ENCODE results near the gene PA2G4. TPM values are rescaled to one million over a fixed set of nuclear protein-coding genes. Genes with fewer than 3 reads are reported as not detected.
"Not testable (repeated sequence)": the region's sequence is repeated elsewhere in the genome, so short reads cannot be mapped to it uniquely, and the experiment has no call there.

Gene PA2G4
- polyA plus RNA-seq, 1 donor: 131 TPM

GRCh38 chr12:56152756-56153677, 48.7 kb downstream of the PA2G4 start:
- H3K9me3 ChIP-seq (ENCODE audit: control insufficient read depth, low read depth, low read length): no peaks in the 10 kb centered on the region
- peak overlapping the region; percentile 71 for H3K4me3 ChIP-seq (ENCODE audit: low read length)
- peak overlapping the region; percentile 94 for H3K27ac ChIP-seq (ENCODE audit: low read length)
- DNase-seq: peak in 1 of 2 donors; percentile 58
- no peaks in the 10 kb centered on the region for H3K27me3 ChIP-seq (ENCODE audit: control insufficient read depth, insufficient read depth, low read length)
- H3K36me3 ChIP-seq (ENCODE audit: control insufficient read depth, insufficient read depth, low read length): peaks cover 2% of the 10 kb centered on the region
- no CpG with 5 or more reads among the region's 8 CpGs for WGBS (ENCODE audit: insufficient coverage, low lambda C conversion rate)
- peaks cover 22% of the 10 kb centered on the region for H3K4me1 ChIP-seq (ENCODE audit: control insufficient read depth, insufficient read depth, low read length)

- Histone ChIP-seq H3K9me3 (ENCODE audit: control insufficient read depth, low read depth, low read length) (no peaks in the 10 kb centered on the region), H3K4me3 (ENCODE audit: low read length) (no peak overlapping the region), H3K27ac (ENCODE audit: low read length) (peak overlapping the region; percentile 94), H3K4me1 (ENCODE audit: control insufficient read depth, insufficient read depth, low read length) (peaks cover 22% of the 10 kb centered on the region), H3K36me3 (ENCODE audit: control insufficient read depth, insufficient read depth, low read length) (peaks cover 2% of the 10 kb centered on the region), H3K27me3 (ENCODE audit: control insufficient read depth, insufficient read depth, low read length) (no peaks in the 10 kb centered on the region)
- no CpG with 5 or more reads among the region's 5 CpGs for WGBS (ENCODE audit: insufficient coverage, low lambda C conversion rate)
- no peak for DNase-seq
Observed at GRCh38 chr12:56153678-56154065, 49.3 kb downstream of the PA2G4 start.

GRCh38 chr12:56154246-56154771, 50.0 kb downstream of the PA2G4 start:
- no CpG with 5 or more reads among the region's 1 CpG for WGBS (ENCODE audit: insufficient coverage, low lambda C conversion rate)
- no peaks in the 10 kb centered on the region for H3K27me3 ChIP-seq (ENCODE audit: control insufficient read depth, insufficient read depth, low read length)
- H3K4me1 ChIP-seq (ENCODE audit: control insufficient read depth, insufficient read depth, low read length): peaks cover 22% of the 10 kb centered on the region
- H3K27ac ChIP-seq (ENCODE audit: low read length): no peak overlapping the region
- no peak overlapping the region for H3K4me3 ChIP-seq (ENCODE audit: low read length)
- no peaks in the 10 kb centered on the region for H3K9me3 ChIP-seq (ENCODE audit: control insufficient read depth, low read depth, low read length)
- H3K36me3 ChIP-seq (ENCODE audit: control insufficient read depth, insufficient read depth, low read length): peaks cover 2% of the 10 kb centered on the region
- DNase-seq: no peak

GRCh38 chr12:56154818-56155217, 50.5 kb downstream of the PA2G4 start:
- WGBS (ENCODE audit: insufficient coverage, low lambda C conversion rate): no CpG with 5 or more reads among the region's 5 CpGs
- peaks cover 7% of the 10 kb centered on the region for H3K36me3 ChIP-seq (ENCODE audit: control insufficient read depth, insufficient read depth, low read length)
- H3K27ac ChIP-seq (ENCODE audit: low read length): no peak overlapping the region
- H3K4me3 ChIP-seq (ENCODE audit: low read length): no peak overlapping the region
- H3K4me1 ChIP-seq (ENCODE audit: control insufficient read depth, insufficient read depth, low read length): peaks cover 26% of the 10 kb centered on the region
- no peak for DNase-seq
- no peaks in the 10 kb centered on the region for H3K9me3 ChIP-seq (ENCODE audit: control insufficient read depth, low read depth, low read length)
- H3K27me3 ChIP-seq (ENCODE audit: control insufficient read depth, insufficient read depth, low read length): no peaks in the 10 kb centered on the region

- H3K4me1 ChIP-seq (ENCODE audit: control insufficient read depth, insufficient read depth, low read length): peaks cover 32% of the 10 kb centered on the region
- no peaks in the 10 kb centered on the region for H3K27me3 ChIP-seq (ENCODE audit: control insufficient read depth, insufficient read depth, low read length)
- peak in 1 of 2 donors; percentile 57 for DNase-seq
- peak overlapping the region; percentile 10 for H3K27ac ChIP-seq (ENCODE audit: low read length)
- H3K36me3 ChIP-seq (ENCODE audit: control insufficient read depth, insufficient read depth, low read length): peaks cover 13% of the 10 kb centered on the region
- no peak overlapping the region for H3K4me3 ChIP-seq (ENCODE audit: low read length)
- no peaks in the 10 kb centered on the region for H3K9me3 ChIP-seq (ENCODE audit: control insufficient read depth, low read depth, low read length)
- 86% methylated on average over 3 of the region's 11 CpGs for WGBS (ENCODE audit: insufficient coverage, low lambda C conversion rate)
Observed at GRCh38 chr12:56155256-56155845, 51.0 kb downstream of the PA2G4 start.

GRCh38 chr12:56156464-56157200, 52.3 kb downstream of the PA2G4 start:
- not testable (repeated sequence) for H3K27me3 ChIP-seq (ENCODE audit: control insufficient read depth, insufficient read depth, low read length)
- H3K4me1 ChIP-seq (ENCODE audit: control insufficient read depth, insufficient read depth, low read length): peaks cover 35% of the 10 kb centered on the region

GRCh38 chr12:56157201-56158028, 53.1 kb downstream of the PA2G4 start:
- WGBS (ENCODE audit: insufficient coverage, low lambda C conversion rate): 0% methylated on average over 2 of the region's 45 CpGs
- peak; percentile 67 to 83 for DNase-seq
- Histone ChIP-seq H3K4me3 (ENCODE audit: low read length) (peak overlapping the region; percentile 51), H3K9me3 (ENCODE audit: control insufficient read depth, low read depth, low read length) (no peaks in the 10 kb centered on the region), H3K4me1 (ENCODE audit: control insufficient read depth, insufficient read depth, low read length) (peaks cover 35% of the 10 kb centered on the region), H3K27me3 (ENCODE audit: control insufficient read depth, insufficient read depth, low read length) (no peaks in the 10 kb centered on the region), H3K36me3 (ENCODE audit: control insufficient read depth, insufficient read depth, low read length) (peaks cover 33% of the 10 kb centered on the region), H3K27ac (ENCODE audit: low read length) (peak overlapping the region; percentile 95)

More at GRCh38 chr12:56156464-56157200, 52.3 kb downstream of the PA2G4 start:
- DNase-seq; H3K9me3 ChIP-seq (ENCODE audit: control insufficient read depth, low read depth, low read length): not testable (repeated sequence)
- 89% methylated on average over 3 of the region's 21 CpGs for WGBS (ENCODE audit: insufficient coverage, low lambda C conversion rate)
- Histone ChIP-seq H3K36me3 (ENCODE audit: control insufficient read depth, insufficient read depth, low read length) (peaks cover 25% of the 10 kb centered on the region), H3K27ac (ENCODE audit: low read length) (peak overlapping the region; percentile 95), H3K4me3 (ENCODE audit: low read length) (peak overlapping the region; percentile 51)

- Histone ChIP-seq H3K4me3 (ENCODE audit: low read length) (peak within 1 kb of the TSS; percentile 88), H3K27me3 (ENCODE audit: control insufficient read depth, insufficient read depth, low read length) (no peaks in the 10 kb centered on the region), H3K4me1 (ENCODE audit: control insufficient read depth, insufficient read depth, low read length) (peaks cover 30% of the 10 kb centered on the region), H3K27ac (ENCODE audit: low read length) (peak within 1 kb of the TSS; percentile 95), H3K36me3 (ENCODE audit: control insufficient read depth, insufficient read depth, low read length) (peaks cover 41% of the 10 kb centered on the region), H3K9me3 (ENCODE audit: control insufficient read depth, low read depth, low read length) (no peaks in the 10 kb centered on the region)
- WGBS (ENCODE audit: insufficient coverage, low lambda C conversion rate): 0% methylated on average over 3 of the region's 30 CpGs
- DNase-seq: peak; percentile 98 to 99
Observed at GRCh38 chr12:56158029-56158925, 53.9 kb downstream of the PA2G4 start, which contains the start of gene MYL6. MYL6 (plus strand) TSS chr12:56158359; CDS start chr12:56158402, 43 bp downstream.

Data from large intestine (tissue), 3 donors.